HepG2 (cell line): ENCODE measurements around the gene ACYP2. TPM values are rescaled to one million over a fixed set of nuclear protein-coding genes. Genes with fewer than 3 reads are reported as not detected.
A peak's percentile ranks its signal among the peaks of the same experiment; 100 is the strongest.

ENCODE experiments used
- AHR ChIP-seq: IDR thresholded peaks from 2 replicates; pipeline ENCODE4 v1.6.1; 2018; ENCODE audit warnings: missing genetic modification reagents, missing compliant biosample characterization
- EEA1 ChIP-seq: sonication (generic); formaldehyde crosslinking; IDR thresholded peaks from 2 replicates; pipeline ENCODE4 v1.5.1; 2020; ENCODE audit warnings: mild to moderate bottlenecking, missing genetic modification reagents, borderline replicate concordance
- EHMT2 ChIP-seq: fragments of 200-600 bp; sonication (generic); IDR thresholded peaks from 2 replicates; pipeline ENCODE4 v1.7.0; 2017; ENCODE audit warnings: antibody characterized with exemption, low read depth, low read length, borderline replicate concordance
- HDAC6 ChIP-seq: fragments of 200-600 bp; sonication (generic); IDR thresholded peaks from 2 replicates; pipeline ENCODE4 v1.7.0; 2017; ENCODE audit warnings: mild to moderate bottlenecking, antibody characterized with exemption, low read length, low read depth
- KLF13 ChIP-seq: sonication (generic); formaldehyde crosslinking; IDR thresholded peaks from 2 replicates; pipeline ENCODE4 v1.4.0; 2020; ENCODE audit warnings: mild to moderate bottlenecking, missing genetic modification reagents
- MXD3 ChIP-seq: IDR thresholded peaks from 2 replicates; pipeline ENCODE4 v1.6.1; 2016; ENCODE audit warnings: mild to moderate bottlenecking, missing biosample characterization, missing genetic modification reagents
- NCOA5 ChIP-seq: sonication (generic); formaldehyde crosslinking; IDR thresholded peaks from 2 replicates; pipeline ENCODE4 v1.4.0; 2020; ENCODE audit warnings: missing genetic modification reagents
- POGZ ChIP-seq: sonication (generic); formaldehyde crosslinking; IDR thresholded peaks from 2 replicates; pipeline ENCODE4 v1.4.0; 2020; ENCODE audit warnings: mild to moderate bottlenecking, missing genetic modification reagents
- RERE ChIP-seq: IDR thresholded peaks from 2 replicates; pipeline ENCODE4 v1.6.1; 2016; ENCODE audit warnings: low read depth, missing genetic modification reagents, missing compliant biosample characterization
- SAFB2 ChIP-seq: sonication (generic); formaldehyde crosslinking; IDR thresholded peaks from 2 replicates; pipeline ENCODE4 v1.5.1; 2020; ENCODE audit warnings: missing genetic modification reagents, low read depth, mild to moderate bottlenecking, borderline replicate concordance
- U2AF2 ChIP-seq: fragments of 200-400 bp; formaldehyde crosslinking; IDR thresholded peaks from 2 replicates; pipeline ENCODE4 v1.6.1; 2017; ENCODE audit warnings: low read depth, mild to moderate bottlenecking, low read length
- XRCC5 ChIP-seq: fragments of 200-400 bp; formaldehyde crosslinking; optimal IDR thresholded peaks from 2 replicates; pipeline ENCODE3; 2017; ENCODE audit warnings: mild to moderate bottlenecking, low read length
- ZBTB1 ChIP-seq: sonication (generic); formaldehyde crosslinking; IDR thresholded peaks from 2 replicates; pipeline ENCODE4 v1.4.0; 2020; ENCODE audit warnings: missing genetic modification reagents, borderline replicate concordance
- ZBTB34 ChIP-seq: sonication (generic); formaldehyde crosslinking; IDR thresholded peaks from 2 replicates; pipeline ENCODE4 v1.8.0; 2022; ENCODE audit warnings: mild to moderate bottlenecking, missing genetic modification reagents
- ZBTB37 ChIP-seq: sonication (generic); formaldehyde crosslinking; IDR thresholded peaks from 2 replicates; pipeline ENCODE4 v1.4.0; 2020; ENCODE audit warnings: mild to moderate bottlenecking, missing genetic modification reagents
- ZNF484 ChIP-seq: sonication (generic); formaldehyde crosslinking; IDR thresholded peaks from 2 replicates; pipeline ENCODE4 v1.5.1; 2020; ENCODE audit warnings: mild to moderate bottlenecking, low read depth, missing genetic modification reagents, borderline replicate concordance
- ZNF557 ChIP-seq: sonication (generic); formaldehyde crosslinking; IDR thresholded peaks from 2 replicates; pipeline ENCODE4 v1.4.0; 2020; ENCODE audit warnings: missing genetic modification reagents
- ZNF83 ChIP-seq: sonication (generic); formaldehyde crosslinking; IDR thresholded peaks from 2 replicates; pipeline ENCODE4 v1.4.0; 2020; ENCODE audit warnings: missing genetic modification reagents, mild to moderate bottlenecking, borderline replicate concordance
- ZSCAN5A ChIP-seq: sonication (generic); formaldehyde crosslinking; IDR thresholded peaks from 2 replicates; pipeline ENCODE4 v1.8.0; 2022; ENCODE audit warnings: mild to moderate bottlenecking, missing genetic modification reagents, borderline replicate concordance
- polyA plus RNA-seq, 8 experiments: library from polyadenylated mRNA; depleted of rRNA in 3 of 8; stranded (reverse) in 7 of 8; unstranded in 1 of 8; fragments of >200 nt; fragmentation: Illumina TruSeq in 4 of 8; extraction: Trizol in 4 of 8; gene quantifications; 2 replicates each; pipeline versions ENCODE4 v1.2.1 to v1.2.3, GENCODE V29; 2011 to 2016; ENCODE audit warnings: low read depth in 4 of 8, missing spikeins in 1 of 8, mixed read lengths in 1 of 8; ENCODE audit not compliant: insufficient read depth in 1 of 8
- total RNA-seq, 5 experiments: library from RNA; depleted of rRNA; stranded (reverse); fragments of >200 nt; fragmentation: Illumina TruSeq; extraction: Trizol; gene quantifications; 2 replicates each; pipeline ENCODE4 v1.2.3, GENCODE V29; 2016; ENCODE audit warnings: low read depth in 1 of 5

The ACYP2 gene
- total and polyA plus RNA-seq, 2 of the 13 experiments (the other 11 are each of a cell fraction or from before 2014, with no cell fraction given), result 12.3 to 12.7 TPM

GRCh38 chr2:54143780-54144179 lies 28.4 kb downstream of the ACYP2 start (continued):
- no peak for TF ChIP-seq EEA1 (CRISPR knock-in tag)
- no peak for TF ChIP-seq KLF13 (CRISPR knock-in tag)
- TF ChIP-seq MXD3 (CRISPR knock-in tag), result no peak
- TF ChIP-seq XRCC5, result no peak
- TF ChIP-seq ZNF557 (CRISPR knock-in tag), result no peak
- no peak; the same call in 1 of the 2 replicates for TF ChIP-seq EHMT2
- TF ChIP-seq ZBTB37 (CRISPR knock-in tag), result no peak
- TF ChIP-seq ZSCAN5A (CRISPR knock-in tag), result no peak; the same call in 1 of the 2 replicates
- TF ChIP-seq ZNF484 (CRISPR knock-in tag), result no peak
- TF ChIP-seq ZBTB34 (CRISPR knock-in tag), result no peak
- TF ChIP-seq ZBTB1 (CRISPR knock-in tag), result no peak
- TF ChIP-seq SAFB2, result no peak
- no peak for TF ChIP-seq ZNF83 (CRISPR knock-in tag)
- peak; percentile 88 for TF ChIP-seq POGZ
- TF ChIP-seq U2AF2, result no peak
- TF ChIP-seq RERE (CRISPR knock-in tag), result no peak
- TF ChIP-seq AHR (CRISPR knock-in tag), result no peak
- TF ChIP-seq HDAC6, result no peak
- TF ChIP-seq NCOA5 (CRISPR knock-in tag), result no peak
